CD4-positive, alpha-beta T cell treated with Interleukin-15 for 1 hour (primary cell): ENCODE data around the gene MANBA.
A peak's percentile ranks its signal among the peaks of the same experiment; 100 is the strongest.
"Not testable (repeated sequence)": the region's sequence is repeated elsewhere in the genome, so short reads cannot be mapped to it uniquely, and the experiment has no call there.

Experiments
- DNase-seq: peaks from one replicate; pipeline ENCODE4 v3.0.0-alpha.2; 2020

The MANBA gene

DNA sequence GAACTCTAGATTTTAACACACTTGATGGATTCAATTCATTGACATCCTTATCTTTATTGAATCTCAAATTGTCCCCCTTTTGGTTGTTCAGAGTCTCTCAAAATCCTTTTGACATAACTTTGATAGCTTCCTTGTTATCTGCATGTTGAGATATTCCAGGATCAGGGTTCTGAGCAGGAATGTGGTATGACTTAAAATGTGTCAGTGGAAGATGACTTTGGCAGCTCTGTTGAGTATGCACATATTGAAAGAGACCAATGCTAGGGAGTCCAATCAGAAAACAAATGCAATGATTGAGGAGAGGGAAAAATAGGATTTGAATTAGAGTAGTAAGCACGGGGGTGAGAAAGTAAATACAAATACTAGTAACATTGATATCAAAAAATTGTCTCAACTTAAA is 93.8 kb downstream of the MANBA start:
- DNase-seq, result no peak

DNA sequence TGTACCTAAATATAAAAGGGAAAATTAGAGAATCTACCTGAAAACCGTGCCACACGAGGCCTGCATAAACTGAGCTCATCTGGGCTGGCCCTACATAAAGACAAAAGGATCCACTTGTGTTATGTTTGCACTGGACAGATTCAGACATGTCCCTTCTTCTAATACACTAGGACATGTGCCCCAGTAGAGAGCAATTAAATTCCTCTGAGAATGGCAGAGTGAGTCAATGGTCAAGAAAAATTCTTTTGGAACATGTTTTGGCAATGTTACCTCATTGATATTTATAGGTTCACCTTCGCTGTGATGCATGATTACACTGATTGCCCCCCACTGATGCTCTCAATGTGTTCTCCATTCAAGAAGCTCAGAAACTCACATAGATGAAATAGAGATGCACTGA is 95.2 kb downstream of the MANBA start:
- DNase-seq, result no peak

DNA sequence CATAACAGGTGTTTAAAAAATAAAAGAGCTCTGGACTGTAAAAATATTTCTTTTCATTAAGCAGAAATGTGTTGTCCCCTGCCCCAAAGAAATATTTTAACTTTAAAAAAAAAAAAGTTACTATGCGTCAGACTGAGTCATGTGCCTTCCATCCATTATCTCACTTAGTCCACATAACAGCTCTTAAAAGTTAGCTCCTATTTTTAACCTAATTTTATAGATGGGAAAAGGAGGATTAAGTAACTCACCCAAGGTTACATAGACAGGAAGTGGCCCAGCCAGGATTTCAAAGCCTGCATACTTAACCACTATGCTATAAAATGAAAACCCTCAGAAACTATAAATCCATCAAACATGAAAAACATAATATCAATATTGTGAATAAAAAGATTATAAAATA is 97.7 kb downstream of the MANBA start:
- no peak for DNase-seq

DNA sequence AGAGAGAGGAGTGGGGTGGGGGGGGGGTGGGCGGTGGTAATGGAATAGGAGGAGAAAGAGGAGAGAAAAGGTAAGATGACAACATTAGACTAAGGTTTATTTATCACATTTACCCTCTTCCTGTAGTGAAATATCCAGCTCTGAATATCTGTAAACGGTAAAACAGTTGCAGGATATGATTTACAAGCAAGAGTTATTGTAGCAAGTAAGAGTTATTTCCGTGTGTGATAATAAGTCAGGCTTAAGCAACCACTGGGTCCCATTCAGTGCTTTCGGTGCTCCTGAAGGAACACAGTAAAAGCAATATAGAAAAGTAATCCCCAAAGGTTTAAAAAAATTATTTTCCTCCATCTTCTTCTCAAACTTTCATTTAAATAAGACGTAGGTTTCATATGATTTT is 103.6 kb downstream of the MANBA start:
- DNase-seq, result no peak

DNA sequence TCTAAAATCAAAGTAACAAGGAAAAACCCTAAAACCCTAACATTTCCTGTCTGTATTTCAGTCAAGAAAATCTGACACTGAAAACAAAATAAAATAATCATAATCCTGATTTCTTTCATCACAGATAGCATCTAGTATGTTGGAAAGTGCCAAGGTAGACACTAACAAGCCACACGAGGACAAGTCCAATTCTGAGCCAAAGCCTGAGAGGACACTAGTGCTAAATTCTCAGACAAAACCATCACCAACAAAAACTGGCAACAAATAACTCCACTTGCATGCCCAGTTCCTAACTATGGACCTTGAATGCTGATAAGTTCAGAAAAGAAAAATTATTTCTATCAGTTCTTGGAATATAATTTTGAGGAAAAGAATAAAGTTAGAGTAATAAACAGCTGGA is 113.7 kb downstream of the MANBA start:
- DNase-seq, result no peak

DNA sequence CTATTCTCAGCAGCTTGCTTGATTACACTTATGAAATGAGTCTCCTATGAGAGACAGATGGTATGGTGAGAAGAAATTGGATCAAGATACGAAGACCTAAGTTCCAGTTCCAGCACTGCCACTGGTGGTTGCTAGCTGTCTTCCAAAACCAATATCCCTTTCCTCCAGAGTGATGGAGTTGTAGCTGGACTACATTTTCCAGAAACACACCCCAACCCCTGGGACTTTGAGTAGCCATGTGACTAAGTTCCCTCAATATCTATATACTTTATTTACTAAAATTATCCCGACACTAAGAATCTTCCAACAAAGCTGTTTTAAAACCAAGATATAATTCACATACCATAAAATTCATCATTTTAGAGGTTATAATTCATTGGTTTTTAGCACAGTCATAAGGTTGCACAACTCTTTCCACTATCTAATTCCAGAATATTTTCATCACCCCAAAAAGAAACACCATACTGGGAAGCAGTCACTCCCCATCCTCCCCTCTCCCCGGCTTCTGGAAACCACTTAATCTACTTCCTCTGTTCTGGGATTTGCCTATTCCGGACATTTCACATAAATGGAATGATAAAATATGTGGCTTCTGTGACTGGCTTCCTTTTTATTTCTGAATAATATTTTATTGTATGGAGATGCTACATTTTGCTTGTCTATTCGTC is 118.0 kb downstream of the MANBA start:
- DNase-seq, result no peak

DNA sequence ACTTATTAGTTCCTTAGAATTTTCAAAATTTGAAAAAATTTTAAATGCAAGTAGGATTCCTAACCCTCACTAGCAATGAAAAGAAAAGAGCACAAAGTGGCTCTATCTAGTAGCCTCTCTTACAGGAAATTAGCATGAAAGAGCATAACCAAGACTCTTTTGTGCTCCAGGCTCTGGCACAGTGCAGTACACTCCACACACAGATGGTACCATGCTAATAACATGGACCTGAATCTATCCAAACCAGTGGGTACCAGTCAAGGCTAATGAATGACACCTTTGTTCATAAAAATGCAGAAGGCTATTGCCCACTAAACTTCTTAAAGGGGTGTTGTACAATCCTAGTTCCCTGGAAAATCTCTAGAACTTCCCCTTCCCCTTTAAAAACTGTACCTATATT is 119.0 kb downstream of the MANBA start:
- no peak for DNase-seq

DNA sequence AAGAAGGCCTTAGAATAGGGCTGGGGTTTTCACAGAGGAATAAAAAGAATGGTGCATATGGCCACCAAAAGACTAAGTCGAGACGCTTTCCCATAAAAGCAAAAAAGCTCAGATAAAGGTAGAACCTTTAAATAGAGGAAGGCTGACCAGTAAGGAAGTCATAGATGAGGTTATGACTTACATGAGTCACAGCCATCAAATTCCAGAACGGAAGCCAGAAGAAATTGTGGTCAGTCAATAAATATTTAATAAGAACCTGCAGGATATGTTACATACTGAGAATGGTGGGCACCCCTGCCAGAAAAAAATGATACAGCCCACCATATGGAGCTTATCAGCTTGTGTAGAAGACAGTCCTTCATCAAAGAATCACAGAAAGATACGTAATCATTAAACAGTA is 120.1 kb downstream of the MANBA start:
- no peak for DNase-seq

DNA sequence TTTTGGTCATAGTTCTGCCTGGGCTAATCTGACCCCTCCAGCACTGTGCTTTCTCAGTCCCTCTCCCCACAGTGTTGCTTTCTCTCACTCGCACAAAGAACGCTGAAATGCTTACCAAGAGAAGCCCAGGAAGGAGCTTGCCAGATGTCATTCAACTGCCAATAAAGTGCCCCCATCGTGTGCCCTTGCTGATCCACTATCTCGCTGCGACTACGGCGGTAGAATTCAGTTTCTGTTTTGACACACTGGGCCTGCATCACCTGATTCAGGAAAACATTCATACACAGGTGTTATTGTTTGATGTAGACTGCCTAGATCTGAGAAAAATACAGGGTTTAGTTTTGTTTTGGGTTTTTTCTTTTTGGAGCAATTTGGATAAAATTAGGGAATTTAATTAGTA is 121.2 kb downstream of the MANBA start:
- DNase-seq, result no peak

DNA sequence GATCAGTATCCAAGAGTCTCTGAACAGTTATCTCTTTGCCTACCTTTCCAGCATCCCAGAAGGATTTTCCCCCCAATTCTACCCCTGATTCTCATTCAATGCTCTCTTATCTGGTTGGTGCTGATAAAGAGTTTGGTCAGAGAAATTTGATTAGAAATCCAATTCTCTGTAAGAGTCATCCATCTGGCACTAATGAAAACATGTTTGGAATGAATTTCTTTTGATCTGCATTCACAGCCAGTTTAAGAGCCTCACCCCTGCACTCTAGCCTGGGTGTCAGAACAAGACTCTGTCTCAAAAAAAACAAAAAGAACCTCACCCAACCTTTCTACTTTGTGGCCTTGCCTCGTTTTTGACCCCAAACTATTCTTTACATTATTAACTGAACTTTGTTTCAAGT is 122.1 kb downstream of the MANBA start:
- no peak for DNase-seq

DNA sequence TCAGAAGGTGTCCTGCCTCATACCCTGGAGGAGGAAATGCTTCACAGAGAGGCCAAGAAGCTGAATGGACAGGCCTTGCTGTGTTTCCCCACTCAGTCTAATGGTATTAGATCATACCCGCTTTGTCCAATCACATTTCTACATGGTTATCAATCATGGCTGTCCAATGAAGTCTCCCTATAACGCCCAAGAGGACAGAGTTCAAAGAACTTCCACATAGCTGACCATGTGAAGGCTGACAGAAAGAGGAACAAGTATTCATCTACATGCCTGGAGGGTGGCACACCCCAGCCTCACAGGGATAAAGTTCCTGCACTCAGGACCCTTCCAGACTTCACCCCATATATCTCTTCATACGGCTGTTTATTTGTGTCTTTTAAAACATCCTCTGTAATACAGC is 123.4 kb downstream of the MANBA start:
- DNase-seq, result no peak

DNA sequence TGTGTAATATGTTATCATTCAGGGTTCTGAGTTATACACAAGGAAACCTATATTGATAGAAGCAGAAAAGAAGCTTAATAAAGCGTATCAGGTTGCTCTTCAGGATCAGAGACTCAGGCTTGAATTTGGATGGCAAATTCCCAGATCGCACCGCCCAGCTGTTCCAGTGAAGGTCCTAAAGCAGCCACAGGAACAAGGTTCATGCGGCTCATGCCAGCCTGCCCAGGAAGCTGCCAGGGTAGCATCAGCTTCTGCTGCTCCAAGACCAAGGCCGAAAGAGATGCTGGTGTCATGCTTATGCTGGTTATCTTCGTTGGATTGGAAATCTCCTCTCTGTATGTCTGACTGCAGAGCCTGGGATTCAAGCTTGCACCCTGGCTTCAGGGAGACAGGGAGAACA is 127.7 kb downstream of the MANBA start:
- no peak for DNase-seq

DNA sequence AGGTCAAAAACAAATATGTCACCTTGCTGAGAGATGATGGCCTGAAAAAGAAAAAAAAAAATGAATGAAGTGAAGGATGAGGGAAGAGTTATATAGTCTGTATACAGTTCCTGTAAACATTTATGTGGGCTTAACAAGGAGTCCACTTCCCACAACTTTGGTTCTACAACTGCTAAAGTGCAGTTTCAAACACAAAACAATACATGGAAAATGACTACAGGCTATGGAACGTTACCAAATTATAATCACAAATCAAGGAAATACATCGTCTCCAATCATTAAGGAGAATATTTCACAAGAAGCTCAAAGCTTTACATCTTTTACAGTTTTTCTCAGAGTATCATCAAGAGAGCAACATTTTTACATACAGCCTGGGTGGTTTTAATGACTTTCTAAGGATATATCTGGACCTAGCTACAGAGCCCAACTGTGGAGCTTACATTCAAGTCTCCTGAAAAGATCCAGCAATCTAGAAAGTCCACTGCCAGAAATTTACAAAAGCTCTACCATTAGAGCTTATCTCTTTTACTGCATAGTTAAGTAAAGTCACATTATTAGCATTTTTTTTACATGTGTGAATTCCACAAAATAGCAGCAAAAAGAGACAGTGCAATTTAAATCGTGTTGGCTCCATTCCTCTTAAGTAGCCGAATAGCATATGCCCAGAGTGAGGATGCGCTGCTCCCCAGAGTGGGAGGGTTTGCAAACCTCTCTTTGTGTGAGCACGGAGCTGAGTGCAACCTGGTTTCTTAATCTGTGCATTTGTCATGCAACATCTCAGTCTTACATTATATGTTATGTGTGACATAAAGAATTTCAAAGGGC is 128.3 kb downstream of the MANBA start:
- no peak for DNase-seq

DNA sequence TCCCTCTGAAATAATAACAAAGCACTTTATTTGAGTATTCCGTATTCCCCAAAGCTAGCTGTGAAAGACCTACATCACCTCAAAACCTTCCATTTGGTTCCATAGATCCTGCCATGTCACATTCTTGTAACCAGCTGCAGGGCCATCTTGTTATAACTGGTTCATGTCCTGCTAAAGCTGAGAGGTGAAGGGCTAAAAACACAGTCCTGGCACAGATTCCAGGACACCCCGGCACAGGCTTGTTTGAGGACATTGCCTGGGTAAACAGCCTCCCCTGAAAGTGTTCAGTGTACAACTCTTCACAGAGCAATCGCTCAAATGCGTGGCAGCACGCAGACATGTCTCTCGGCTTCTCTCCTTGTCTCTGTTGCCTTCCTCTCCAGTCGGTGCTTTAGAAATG is 129.2 kb downstream of the MANBA start:
- DNase-seq, result no peak

DNA sequence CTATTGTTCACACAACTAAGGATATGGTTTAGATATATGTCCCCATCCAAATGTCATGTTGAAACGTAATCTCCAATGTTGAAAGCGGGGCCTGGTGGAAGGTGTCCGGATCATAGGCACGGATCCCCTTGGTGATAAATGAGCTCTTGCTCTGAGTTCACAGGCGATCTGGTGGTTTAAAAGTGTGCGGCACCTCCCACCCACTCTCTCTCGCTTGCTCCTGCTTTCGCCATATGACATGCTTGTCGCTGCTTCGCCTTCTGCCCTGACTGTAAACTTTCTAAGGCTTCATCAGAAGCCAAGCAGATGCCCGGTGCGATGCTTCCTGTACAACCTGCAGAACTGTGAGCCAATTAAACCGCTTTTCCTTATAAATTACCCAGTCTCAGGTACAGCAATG is 131.1 kb downstream of the MANBA start:
- no peak for DNase-seq

DNA sequence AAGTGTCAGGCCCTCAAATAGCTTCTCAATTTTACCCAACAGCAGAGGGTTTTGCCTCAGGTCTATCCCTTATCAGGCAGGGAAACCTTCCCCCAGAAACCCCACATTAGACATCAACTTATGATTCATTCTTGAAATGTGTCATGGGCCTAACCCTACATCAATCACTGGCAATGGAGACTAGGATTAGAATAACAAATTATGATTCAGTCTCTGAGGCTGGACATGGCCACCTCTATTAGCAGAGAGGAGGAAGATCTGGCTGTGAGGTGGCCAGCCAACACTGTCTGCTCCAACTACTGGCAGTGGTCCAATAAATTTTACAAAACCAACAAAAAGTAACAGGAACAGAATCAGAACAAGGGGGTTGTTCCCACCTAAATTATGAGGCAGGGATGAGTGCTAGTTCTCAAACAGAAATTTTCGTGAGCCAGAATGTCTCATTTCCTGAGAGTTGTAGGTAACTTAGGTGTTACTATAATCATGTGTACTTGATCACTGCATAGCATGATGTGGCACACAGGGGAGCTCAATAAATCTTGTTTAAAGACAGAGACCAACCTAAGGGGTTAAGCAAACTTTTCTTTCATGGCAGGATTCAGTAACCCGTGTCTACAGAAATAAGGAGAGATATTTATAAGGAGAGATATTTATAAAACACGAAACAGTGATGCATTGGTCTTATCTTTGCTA is 132.8 kb downstream of the MANBA start:
- DNase-seq, result no peak

DNA sequence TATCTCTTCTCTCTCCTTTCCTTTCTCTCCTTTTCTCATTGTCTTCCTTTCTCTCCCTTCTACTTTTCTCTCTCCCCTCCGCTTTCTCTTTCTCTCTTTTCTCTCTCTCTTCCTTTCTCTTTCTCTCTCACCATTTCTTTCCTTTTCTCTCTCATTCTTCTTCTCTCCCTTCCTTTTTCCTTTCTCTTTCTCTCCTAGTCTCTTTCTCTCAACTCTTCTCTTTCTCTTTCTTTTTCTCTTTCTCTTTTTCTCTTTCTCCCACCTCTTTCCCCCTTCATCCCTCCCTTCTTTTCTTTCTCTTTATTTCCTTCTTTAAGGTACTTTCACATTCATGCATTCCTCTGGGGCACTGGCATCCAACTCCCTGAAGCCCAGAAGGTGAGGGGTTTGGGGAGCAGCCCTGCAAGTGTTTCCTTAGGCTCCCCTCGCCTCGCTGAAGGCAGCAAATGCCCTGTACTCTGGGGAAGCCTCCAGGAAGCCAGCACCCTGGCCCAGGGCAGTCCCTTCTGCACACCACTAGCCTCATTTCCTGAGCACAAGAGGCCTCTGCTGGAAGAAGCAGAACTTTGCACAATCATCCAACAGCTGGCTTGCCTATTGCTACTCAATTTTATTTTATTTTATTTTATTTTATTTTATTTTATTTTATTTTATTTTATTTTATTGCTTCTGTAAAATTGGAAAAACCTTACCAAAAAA is 135.4 kb downstream of the MANBA start:
- peak; percentile 78 for DNase-seq

DNA sequence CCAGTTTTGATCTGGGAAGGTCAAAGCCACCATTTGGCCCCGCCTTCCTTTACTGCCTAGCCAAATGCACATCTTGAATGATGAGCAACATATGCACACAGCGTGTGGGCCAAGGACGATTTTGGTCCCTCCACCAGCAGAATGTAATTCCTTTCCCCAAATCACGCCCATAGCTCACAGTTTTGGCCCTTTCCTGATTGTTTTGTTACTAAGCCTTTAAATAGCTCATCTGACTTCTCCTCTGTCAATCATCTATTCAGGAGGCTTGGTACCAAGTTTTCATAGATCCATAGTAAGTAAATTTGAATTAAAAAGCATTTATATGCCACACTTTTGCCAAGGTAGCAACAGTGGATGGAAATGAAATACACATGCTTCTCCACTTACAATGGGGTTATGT is 136.3 kb downstream of the MANBA start:
- no peak for DNase-seq

DNA sequence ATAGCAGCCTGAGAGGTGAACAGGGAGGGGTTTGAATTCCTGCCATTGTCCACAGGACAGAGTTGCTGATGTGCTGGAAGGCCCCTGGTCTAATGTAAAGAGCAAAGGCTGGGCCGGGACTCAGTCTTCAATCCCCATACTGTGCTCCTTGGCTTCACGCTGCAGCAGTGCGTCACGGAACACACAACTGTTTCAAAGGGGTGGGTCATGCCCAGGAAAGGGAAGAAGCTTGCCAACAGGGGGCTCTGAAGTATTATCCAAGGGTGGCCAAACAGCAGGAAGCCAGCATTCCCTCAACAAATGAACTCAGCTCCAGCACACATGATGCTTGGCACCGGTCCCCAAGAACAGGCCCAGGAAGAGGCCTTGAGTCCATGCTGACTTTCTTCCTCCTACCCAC is 137.1 kb downstream of the MANBA start:
- no peak for DNase-seq

DNA sequence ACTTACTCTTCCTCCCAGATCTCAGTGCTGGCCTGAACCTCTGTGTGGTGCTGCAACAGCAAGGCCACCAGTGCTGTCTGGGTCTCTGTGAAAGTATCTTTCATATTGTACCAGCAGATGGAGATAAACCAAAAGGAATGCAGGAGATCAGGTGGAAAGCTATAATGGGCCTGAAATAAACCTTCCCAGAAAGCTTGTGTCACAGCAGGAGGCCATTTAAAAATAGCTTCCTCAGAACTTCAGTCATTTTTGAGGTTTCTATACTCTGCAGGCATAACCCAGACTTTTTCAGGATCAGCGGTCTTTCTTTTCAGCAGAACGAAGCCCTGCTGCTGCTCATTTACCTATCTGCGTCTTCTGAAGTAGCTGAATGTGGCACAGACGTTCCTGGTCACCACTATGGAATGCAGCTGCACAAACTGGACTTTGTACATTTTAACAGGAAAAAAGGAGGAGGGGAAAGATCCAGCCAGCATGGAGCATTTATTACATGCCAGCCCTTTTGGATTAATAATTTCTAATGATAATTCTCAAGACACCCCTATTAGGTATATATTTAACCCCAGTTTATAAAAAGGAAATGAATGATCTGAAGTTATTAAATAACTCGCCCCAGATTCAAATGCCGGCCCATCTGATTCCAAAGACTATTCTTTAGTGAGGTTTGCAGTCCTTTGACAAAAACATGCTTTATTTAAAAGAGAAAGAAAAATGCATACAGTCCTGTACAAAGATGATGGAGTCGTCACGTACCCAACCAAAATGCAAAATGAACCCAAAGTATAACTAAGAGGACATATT is 139.9 kb downstream of the MANBA start:
- DNase-seq, result no peak

DNA sequence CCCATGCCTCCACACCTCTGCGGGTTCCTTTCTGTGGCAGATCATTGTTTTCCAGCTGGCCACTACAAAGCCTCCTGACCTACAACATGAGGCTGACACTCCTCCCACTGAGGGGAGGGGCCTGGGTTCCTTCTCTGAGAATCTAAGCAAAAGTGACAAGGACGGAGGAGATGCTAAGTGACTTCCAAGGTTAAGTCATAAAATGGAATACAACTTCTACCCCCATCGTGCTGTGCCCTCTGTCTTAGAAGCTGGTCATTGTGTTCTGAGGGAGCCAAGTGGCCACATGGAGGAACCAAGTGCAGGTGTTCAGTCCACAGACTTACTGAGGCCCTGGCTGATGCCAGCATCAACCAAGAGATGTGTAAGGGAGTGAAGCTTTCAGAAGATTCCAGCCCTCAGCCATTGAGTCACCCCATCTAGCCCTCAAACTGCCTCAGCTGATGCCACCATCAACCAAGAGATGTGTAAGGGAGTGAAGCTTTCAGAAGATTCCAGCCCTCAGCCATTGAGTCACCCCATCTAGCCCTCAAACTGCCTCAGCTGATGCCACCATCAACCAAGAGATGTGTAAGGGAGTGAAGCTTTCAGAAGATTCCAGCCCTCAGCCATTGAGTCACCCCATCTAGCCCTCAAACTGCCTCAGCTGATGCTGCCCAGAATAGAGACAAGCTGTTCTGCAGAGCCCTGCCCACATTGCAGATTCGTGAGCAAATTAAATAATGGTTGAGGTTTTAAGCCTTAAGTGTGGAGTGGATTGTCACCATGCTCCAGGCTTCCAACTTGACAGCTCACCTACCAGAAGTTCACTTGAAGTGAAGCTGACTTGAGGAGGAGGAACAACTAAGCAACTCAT is 140.8 kb downstream of the MANBA start:
- DNase-seq, result not testable (repeated sequence)

DNA sequence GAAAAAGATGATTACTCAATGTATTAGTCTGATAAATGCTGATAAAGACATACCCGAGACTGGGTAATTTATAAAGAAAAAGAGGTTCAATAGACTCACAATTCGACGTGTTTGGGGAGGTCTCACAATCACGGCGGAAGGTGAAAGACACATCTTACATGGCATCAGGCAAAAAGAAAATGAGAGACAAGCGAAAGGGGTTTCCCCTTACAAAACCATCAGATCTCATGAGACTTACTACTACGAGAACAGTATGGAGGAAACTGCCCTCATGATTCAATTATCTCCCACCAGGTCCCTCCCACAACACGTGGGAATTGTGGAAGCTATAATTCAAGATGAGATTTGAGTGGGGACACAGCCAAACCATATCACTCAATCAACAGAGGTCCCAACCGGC is 141.7 kb downstream of the MANBA start:
- DNase-seq, result not testable (repeated sequence)
